GM06990 (cell line): ENCODE results near the gene TOLLIP.

Experiments used
- DNase-seq: peaks from one replicate; pipeline ENCODE4 v3.0.0-alpha.2; 2011; ENCODE audit not compliant: insufficient read length; ENCODE audit errors: extremely low read depth
- H3K27me3 ChIP-seq: replicated peaks from 2 replicates; pipeline ENCODE4 v1.6.0; 2011; ENCODE audit warnings: low read length; ENCODE audit not compliant: control insufficient read depth, insufficient read depth
- H3K36me3 ChIP-seq: 2 replicates; pipeline ENCODE4 v1.5.1; 2011; ENCODE audit warnings: low read length; ENCODE audit not compliant: control insufficient read depth, insufficient read depth
- H3K4me3 ChIP-seq: replicated peaks from 2 replicates; pipeline ENCODE4 v1.5.1; 2011; ENCODE audit warnings: low read depth, mild to moderate bottlenecking, control low read depth, low read length
- TF ChIP-seq, protein P1 (sequence below): IDR thresholded peaks from 2 replicates; pipeline ENCODE4 v1.5.1; 2011; ENCODE audit warnings: low read length, control low read depth, mild to moderate bottlenecking, inconsistent platforms; ENCODE audit not compliant: insufficient read depth, poor library complexity, severe bottlenecking

Gene TOLLIP

DNA sequence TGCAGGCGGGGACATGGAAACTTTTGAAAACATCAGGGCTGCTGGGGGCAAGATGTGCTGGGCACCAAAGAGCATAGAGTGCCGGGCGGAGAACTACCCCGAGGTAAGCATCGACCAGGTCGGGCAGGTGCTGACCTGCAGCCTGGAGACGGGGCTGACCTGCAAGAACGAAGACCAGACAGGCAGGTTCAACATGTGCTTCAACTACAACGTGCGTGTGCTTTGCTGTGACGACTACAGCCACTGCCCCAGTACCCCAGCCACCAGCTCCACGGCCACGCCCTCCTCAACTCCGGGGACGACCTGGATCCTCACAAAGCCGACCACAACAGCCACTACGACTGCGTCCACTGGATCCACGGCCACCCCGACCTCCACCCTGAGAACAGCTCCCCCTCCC is 67.1 kb downstream of the TOLLIP start:
- Histone ChIP-seq H3K27me3 (no peaks in the 10 kb centered on the region), H3K4me3 (no peak overlapping the region), H3K36me3 (no peaks in the 10 kb centered on the region)
- DNase-seq = no peak
- TF ChIP-seq, protein P1, sequence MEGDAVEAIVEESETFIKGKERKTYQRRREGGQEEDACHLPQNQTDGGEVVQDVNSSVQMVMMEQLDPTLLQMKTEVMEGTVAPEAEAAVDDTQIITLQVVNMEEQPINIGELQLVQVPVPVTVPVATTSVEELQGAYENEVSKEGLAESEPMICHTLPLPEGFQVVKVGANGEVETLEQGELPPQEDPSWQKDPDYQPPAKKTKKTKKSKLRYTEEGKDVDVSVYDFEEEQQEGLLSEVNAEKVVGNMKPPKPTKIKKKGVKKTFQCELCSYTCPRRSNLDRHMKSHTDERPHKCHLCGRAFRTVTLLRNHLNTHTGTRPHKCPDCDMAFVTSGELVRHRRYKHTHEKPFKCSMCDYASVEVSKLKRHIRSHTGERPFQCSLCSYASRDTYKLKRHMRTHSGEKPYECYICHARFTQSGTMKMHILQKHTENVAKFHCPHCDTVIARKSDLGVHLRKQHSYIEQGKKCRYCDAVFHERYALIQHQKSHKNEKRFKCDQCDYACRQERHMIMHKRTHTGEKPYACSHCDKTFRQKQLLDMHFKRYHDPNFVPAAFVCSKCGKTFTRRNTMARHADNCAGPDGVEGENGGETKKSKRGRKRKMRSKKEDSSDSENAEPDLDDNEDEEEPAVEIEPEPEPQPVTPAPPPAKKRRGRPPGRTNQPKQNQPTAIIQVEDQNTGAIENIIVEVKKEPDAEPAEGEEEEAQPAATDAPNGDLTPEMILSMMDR = no peak

DNA sequence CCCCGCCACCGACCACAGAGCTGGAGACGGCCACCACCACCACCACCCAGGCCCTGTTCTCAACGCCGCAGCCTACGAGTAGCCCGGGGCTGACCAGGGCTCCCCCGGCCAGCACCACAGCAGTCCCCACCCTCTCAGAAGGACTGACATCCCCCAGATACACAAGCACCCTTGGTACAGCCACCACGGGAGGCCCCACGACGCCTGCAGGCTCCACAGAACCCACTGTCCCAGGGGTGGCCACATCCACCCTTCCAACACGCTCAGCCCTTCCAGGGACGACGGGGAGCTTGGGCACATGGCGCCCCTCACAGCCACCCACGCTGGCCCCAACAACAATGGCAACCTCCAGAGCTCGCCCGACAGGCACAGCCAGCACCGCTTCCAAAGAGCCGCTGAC is 67.7 kb downstream of the TOLLIP start:
- no peak overlapping the region for H3K4me3 ChIP-seq
- DNase-seq = no peak
- H3K36me3 ChIP-seq = no peaks in the 10 kb centered on the region
- TF ChIP-seq, protein P1 = no peak
- H3K27me3 ChIP-seq = no peaks in the 10 kb centered on the region

DNA sequence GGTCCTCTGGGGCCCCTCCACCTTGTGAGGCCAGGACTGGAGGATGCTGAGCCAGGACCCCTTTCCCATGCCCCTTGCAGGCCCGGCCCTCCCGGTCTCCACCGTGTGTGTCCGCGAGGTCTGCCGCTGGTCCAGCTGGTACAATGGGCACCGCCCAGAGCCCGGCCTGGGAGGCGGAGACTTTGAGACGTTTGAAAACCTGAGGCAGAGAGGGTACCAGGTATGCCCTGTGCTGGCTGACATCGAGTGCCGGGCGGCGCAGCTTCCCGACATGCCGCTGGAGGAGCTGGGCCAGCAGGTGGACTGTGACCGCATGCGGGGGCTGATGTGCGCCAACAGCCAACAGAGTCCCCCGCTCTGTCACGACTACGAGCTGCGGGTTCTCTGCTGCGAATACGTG is 68.7 kb downstream of the TOLLIP start:
- no peak overlapping the region for H3K4me3 ChIP-seq

DNA sequence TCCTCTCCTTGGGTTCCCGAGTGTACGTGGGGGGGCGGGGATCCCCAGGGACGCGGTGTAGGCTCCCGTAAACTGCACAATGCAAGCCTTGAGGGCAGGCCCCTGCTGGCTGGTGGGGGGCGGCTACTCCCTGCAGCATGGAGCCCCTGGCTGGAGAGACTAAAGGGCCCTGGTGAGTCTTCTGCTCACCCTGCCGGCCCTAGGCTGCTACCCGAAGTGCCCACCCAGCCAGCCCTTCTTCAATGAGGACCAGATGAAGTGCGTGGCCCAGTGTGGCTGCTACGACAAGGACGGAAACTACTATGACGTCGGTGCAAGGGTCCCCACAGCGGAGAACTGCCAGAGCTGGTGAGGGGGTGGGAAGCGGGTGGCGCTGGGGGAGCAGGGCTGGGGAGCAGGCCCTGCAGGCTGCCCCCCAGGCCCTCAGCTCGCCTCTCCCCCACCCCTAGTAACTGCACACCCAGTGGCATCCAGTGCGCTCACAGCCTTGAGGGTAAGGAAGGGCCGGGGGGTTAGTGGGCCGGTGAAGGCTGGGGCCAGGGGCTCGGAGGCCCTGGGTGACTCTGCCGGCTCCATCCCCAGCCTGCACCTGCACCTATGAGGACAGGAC is 69.7 kb downstream of the TOLLIP start:
- Histone ChIP-seq H3K36me3 (no peaks in the 10 kb centered on the region), H3K27me3 (no peaks in the 10 kb centered on the region; the same call in 1 of the 2 replicates), H3K4me3 (no peak overlapping the region)
- no peak for DNase-seq
- TF ChIP-seq, protein P1 = no peak

More for the DNA sequence above, 68.7 kb downstream of the TOLLIP start:
- H3K27me3 ChIP-seq = no peaks in the 10 kb centered on the region
- TF ChIP-seq, protein P1 = no peak
- no peak for DNase-seq
- H3K36me3 ChIP-seq = no peaks in the 10 kb centered on the region

DNA sequence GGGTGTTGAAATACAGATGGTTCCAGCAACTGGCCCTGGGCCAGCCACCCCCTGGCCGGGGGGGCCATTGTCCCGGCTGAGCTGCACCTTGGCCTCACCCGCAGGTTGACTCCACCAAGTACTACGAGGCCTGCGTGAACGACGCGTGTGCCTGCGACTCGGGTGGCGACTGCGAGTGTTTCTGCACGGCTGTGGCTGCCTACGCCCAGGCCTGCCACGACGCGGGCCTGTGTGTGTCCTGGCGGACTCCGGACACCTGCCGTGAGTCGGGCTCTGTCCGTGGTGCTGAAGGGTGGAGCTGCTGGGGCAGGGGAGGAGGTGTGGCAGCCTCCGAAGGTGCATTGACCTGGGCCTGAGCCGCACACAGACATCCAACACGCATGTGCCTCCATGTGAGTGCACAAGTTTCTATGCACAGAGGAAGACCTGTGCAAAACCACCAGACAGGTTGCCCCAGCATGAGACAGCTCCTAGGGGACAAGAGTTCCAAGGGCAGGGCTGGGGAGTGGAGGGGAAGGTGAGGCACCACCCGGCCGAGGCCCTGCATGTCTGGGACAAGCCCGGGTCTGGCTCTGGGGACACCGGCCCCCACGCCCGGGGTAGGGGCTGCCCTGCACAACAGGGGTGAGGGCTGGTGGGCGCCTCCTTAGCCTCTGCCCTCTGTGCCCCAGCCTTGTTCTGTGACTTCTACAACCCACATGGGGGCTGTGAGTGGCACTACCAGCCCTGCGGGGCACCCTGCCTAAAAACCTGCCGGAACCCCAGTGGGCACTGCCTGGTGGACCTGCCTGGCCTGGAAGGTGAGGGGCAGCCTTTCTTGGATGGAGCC is 70.5 kb downstream of the TOLLIP start:
- DNase-seq = no peak
- Histone ChIP-seq H3K36me3 (no peaks in the 10 kb centered on the region), H3K27me3 (no peaks in the 10 kb centered on the region; the same call in 1 of the 2 replicates), H3K4me3 (no peak overlapping the region)
- TF ChIP-seq, protein P1 = no peak
